ENCODE measurements around the gene NCOA7.

NCOA7 gene

GRCh38 chr6:125815080-125815910 lies 24.5 kb downstream of the NCOA7 start:
- no peak for DNase-seq

GRCh38 chr6:125816828-125817280 lies 26.1 kb downstream of the NCOA7 start:
- no peak for DNase-seq

- DNase-seq = no peak
These were observed 27.5 kb downstream of the NCOA7 start for GRCh38 chr6:125818225-125818657.

GRCh38 chr6:125818772-125819260 lies 28.1 kb downstream of the NCOA7 start:
- DNase-seq = no peak

- no peak for DNase-seq
These were observed 29.0 kb downstream of the NCOA7 start for GRCh38 chr6:125819535-125820326.

- no peak for DNase-seq
These were observed 31.1 kb downstream of the NCOA7 start for GRCh38 chr6:125821825-125822281.

- no peak for DNase-seq
These were observed 32.4 kb downstream of the NCOA7 start for GRCh38 chr6:125823180-125823579.

- no peak for DNase-seq
These were observed 34.4 kb downstream of the NCOA7 start for GRCh38 chr6:125824946-125825771.

- DNase-seq = no peak
These were observed 36.1 kb downstream of the NCOA7 start for GRCh38 chr6:125826695-125827463.

- no peak for DNase-seq
These were observed 37.1 kb downstream of the NCOA7 start for GRCh38 chr6:125827788-125828320.

- no peak for DNase-seq
These were observed 37.8 kb downstream of the NCOA7 start for GRCh38 chr6:125828476-125829039.

GRCh38 chr6:125829433-125829832 lies 38.7 kb downstream of the NCOA7 start:
- no peak for DNase-seq

- no peak for DNase-seq
These were observed 40.9 kb downstream of the NCOA7 start for GRCh38 chr6:125831659-125832058.

- DNase-seq = no peak
These were observed 41.8 kb downstream of the NCOA7 start for GRCh38 chr6:125832391-125833117.

GRCh38 chr6:125834348-125834747 lies 43.6 kb downstream of the NCOA7 start:
- no peak for DNase-seq

GRCh38 chr6:125835221-125835744 lies 44.5 kb downstream of the NCOA7 start:
- no peak for DNase-seq

- DNase-seq = no peak
These were observed 45.7 kb downstream of the NCOA7 start for GRCh38 chr6:125836466-125836865.

- no peak for DNase-seq
These were observed 48.7 kb downstream of the NCOA7 start for GRCh38 chr6:125839471-125839870.

- no peak for DNase-seq
These were observed 49.1 kb downstream of the NCOA7 start for GRCh38 chr6:125839879-125840278.

- no peak for DNase-seq
These were observed 50.8 kb downstream of the NCOA7 start for GRCh38 chr6:125841356-125842090.

All from activated CD4-positive, alpha-beta T cell treated with anti-CD3 and anti-CD28 coated beads for 4 hours (primary cell).